T-helper 2 cell treated with Interferon-gamma antibody and Interleukin-4, amounts not matched to agents 100 ng/mL and 5 ng/mL, for 36 hours (primary cell): ENCODE data around the gene NPTXR. TPM values are rescaled to one million over a fixed set of nuclear protein-coding genes. Genes with fewer than 3 reads are reported as not detected.
"Not testable (repeated sequence)": the region's sequence is repeated elsewhere in the genome, so short reads cannot be mapped to it uniquely, and the experiment has no call there.

Experiments used
- intact Hi-C: fragments of 100-400 bp; cut with micrococcal nuclease; formaldehyde crosslinking; loops from one replicate; pipeline ENCODE4 v1.15.1; 2023
- total RNA-seq: library from RNA; stranded (reverse); gene quantifications from 2 replicates; pipeline ENCODE4 v1.2.3, GENCODE V29; 2022

The NPTXR gene
- total RNA-seq, 1 donor from 2014 or later, result 0.93 TPM

GRCh38 chr22:38869663-38870062, 25.8 kb upstream of the NPTXR start:
- intact Hi-C loops, result loop anchor here (1.0 to 5.0 kb wide), 5 partner anchors 113 to 449 kb away; partner anchors contain the start of genes APOBEC3B, RPL3 and SUN2

GRCh38 chr22:38868886-38869381, 25.1 kb upstream of the NPTXR start:
- intact Hi-C loops, result no loop called here

- intact Hi-C loops, result no loop called here
Measured at GRCh38 chr22:38868286-38868721, 24.5 kb upstream of the NPTXR start.

GRCh38 chr22:38867471-38868285, 23.9 kb upstream of the NPTXR start:
- intact Hi-C loops, result no loop called here

GRCh38 chr22:38867124-38867455, 23.3 kb upstream of the NPTXR start:
- intact Hi-C loops, result no loop called here

GRCh38 chr22:38866399-38867123, 22.7 kb upstream of the NPTXR start:
- intact Hi-C loops, result no loop called here

- intact Hi-C loops, result no loop called here
Measured at GRCh38 chr22:38866024-38866398, 22.2 kb upstream of the NPTXR start.

- intact Hi-C loops, result no loop called here
Measured at GRCh38 chr22:38865201-38866023, 21.6 kb upstream of the NPTXR start.

- intact Hi-C loops, result no loop called here
Measured at GRCh38 chr22:38864361-38865191, 20.7 kb upstream of the NPTXR start.

- intact Hi-C loops, result no loop called here
Measured at GRCh38 chr22:38863531-38864131, 19.8 kb upstream of the NPTXR start.

- intact Hi-C loops, result no loop called here
Measured at GRCh38 chr22:38862375-38863329, 18.8 kb upstream of the NPTXR start.

- intact Hi-C loops, result no loop called here
Measured at GRCh38 chr22:38861927-38862326, 18.1 kb upstream of the NPTXR start.

- intact Hi-C loops, result no loop called here
Measured at GRCh38 chr22:38861170-38861876, 17.5 kb upstream of the NPTXR start.

GRCh38 chr22:38860283-38861169, 16.7 kb upstream of the NPTXR start:
- intact Hi-C loops, result no loop called here

- intact Hi-C loops, result no loop called here
Measured at GRCh38 chr22:38859581-38860282, 15.9 kb upstream of the NPTXR start.

- intact Hi-C loops, result no loop called here
Measured at GRCh38 chr22:38858492-38858891, 14.7 kb upstream of the NPTXR start.

GRCh38 chr22:38854476-38854875, 10.6 kb upstream of the NPTXR start:
- intact Hi-C loops, result not testable (repeated sequence)
